NCI-H1417 (cell line): ENCODE data around the gene ARHGAP45.

Source experiments
- DNase-seq, 3 experiments: peaks; one replicate each; lab custom pipeline; 2025; lab: John Stamatoyannopoulos, UW

Gene ARHGAP45

DNA sequence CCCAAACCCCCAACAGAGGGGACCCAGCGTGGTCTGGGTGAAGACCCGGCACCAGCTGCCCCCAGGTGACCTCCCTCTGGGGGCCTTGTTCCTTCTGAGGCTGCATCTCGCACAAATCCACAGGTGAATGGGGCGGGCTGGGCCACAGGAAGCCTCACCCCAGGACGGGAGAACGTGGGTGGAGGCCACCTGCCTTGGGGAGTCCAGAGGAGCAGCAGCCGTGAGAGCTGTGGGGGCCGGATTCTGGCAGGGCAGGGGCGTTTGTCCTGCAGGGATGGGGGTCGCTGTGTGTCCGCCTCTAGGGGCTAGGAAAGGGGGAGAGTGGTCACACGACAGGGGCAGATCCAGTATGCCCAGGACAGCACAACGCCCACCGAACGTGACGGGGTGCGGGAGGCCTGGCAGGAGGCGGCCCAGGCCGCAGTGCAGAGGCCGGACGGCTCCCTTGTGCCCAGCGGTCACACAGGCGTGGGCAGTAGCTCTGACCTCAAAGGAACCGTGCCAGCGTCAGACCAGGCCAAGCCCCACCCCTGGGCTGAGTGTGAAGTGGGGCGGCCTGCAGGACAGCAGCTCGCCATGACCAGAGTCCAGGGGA lies 21.5 kb downstream of the ARHGAP45 start:
- DNase-seq, result no peak

GRCh38 chr19:1089126-1089771 lies 22.3 kb downstream of the ARHGAP45 start:
- DNase-seq, result no peak

DNA sequence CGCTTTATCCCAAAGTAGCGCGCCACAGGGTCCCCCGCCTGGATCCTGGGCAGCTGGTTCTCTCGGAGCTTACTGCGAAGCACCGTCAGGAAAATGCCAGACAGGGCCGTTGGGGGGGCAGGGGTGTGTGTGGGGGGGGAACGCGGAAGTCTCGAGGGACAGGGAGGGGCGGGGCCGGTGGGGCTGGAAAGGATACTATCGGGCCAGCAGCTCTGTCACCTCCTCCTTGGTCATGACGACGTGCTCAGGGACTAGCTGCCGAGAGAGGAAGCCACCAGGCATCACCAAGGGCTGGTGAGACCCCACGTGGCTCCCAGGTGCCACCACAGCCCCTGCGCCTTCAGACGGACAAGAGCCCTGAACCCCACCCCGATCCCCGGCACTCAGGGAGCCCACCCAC lies 22.9 kb downstream of the ARHGAP45 start:
- DNase-seq, result no peak

DNA sequence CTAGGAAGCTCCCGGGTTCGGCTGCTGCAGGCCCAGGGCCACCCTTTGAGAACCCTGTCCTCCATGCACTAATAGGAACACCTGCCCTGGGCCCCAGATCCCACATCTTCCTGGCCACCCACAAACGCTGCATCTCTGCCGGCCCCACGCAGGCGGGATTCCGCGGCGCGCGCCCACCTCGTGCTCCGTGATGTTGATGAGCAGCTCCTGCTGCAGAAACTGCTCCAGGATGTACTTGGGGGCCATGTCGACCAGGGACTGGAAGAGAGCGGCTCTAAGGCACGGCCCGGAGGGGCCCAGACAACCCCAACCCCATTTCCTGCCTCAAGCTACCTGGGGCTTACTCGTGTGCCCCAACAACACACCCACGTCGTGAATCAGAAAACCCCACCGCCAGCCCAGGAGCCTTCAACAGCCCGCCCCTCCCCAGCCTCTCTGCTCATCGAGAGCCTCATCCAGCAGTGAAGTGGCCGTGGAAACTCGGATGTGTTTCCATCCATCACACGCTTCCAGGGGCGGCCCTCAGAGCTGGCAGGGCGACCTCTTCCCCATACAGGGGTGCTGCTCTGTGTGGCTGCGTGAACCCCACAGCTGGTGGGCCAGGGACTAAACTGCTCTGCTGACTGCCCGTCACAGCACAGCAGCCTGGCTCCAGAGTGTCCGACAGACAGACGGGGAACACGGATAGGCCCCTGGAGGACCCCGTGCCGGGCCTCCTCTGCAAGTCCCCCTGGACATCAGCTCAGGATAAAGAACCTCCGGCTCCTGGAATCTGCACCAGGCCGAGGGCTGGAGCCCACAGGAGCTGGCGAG lies 24.0 kb downstream of the ARHGAP45 start:
- DNase-seq, result no peak

GRCh38 chr19:1091544-1092175 lies 24.7 kb downstream of the ARHGAP45 start:
- DNase-seq, result no peak

DNA sequence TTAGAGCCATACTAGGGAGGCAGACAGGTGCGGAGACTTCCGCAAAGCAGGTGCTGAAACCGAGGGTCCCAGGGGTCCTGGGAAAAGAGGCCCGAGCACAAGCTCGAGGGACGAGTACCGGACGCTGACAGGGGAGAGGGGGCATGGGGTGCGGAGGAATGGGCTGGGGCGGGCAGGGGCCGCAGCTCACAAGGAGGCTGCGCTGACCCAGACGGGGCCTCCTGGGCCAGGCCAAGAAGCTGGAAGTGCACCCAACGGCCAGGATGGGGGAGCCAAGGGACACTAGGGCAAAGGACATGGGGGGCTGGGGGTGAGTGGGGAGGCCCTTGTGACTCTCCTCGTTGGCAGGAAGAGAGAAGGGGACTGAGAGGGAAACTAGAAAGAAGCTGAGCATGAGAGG lies 26.4 kb downstream of the ARHGAP45 start:
- no peak for DNase-seq

GRCh38 chr19:1093811-1094553 lies 27.0 kb downstream of the ARHGAP45 start:
- no peak for DNase-seq

DNA sequence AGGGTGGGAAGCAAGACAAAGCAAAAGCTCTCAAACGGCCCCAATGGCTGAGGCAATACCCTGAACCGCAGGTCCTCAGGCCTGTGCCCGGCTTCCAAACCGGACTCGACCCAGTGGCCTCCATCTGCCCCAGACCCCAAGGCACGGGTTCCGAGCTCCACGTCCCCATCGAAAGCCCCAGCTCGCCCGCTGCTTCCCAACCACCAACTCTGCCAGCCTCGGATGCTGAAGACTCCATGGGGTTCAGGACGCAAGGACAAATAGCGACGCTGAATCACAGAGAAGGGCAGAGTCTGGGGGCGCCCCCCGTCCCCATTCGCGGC lies 27.6 kb downstream of the ARHGAP45 start:
- no peak for DNase-seq

DNA sequence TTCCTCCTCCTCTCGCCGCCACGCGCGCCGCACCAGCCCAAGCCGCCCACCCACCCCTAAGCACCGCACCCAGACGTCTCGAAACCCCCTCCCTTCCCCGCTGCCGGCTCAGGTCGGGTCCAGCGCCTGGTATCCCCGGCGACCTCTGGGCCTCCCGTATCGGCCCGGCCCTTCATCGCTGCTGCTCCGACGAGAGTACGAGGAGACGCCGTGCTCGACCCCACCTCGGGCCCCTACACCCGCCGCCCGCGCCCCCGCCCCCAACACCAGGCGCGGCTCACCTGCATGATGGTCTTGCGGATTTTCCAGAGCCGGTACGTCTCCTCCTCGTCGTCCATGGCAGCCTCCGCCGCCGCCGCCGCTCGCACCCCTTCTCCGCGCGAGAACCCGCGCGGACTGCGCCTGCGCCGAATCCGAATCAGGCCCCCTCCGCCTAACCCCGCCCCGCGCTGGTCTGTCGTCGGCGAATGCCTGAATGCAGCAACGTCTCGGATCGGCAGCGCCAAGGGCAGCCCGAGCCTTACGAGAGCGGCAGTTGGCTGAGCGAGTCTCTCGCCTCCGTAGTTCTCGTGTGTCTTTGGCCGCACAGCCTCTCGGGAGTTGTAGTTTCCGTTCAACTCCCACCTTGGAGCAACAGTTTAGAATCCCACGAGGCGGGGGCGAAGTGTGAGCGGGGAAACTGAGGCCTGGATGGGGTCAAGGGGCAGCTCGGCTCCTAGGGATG lies 28.2 kb downstream of the ARHGAP45 start, which contains the start of gene POLR2E:
Gene POLR2E (minus strand): TSS at position 398 of the 724 bp plus-strand sequence. CDS start 60 bp downstream, at position 338.
- DNase-seq, result peak; percentile 99 to 100 (median 99)

- peak in 2 of 3 experiments; percentile 46 to 68 for DNase-seq
Observed at GRCh38 chr19:1097810-1098176, 30.8 kb downstream of the ARHGAP45 start.

- peak in 2 of 3 experiments; percentile 91 to 98 for DNase-seq
Observed at GRCh38 chr19:1098177-1099051, 31.4 kb downstream of the ARHGAP45 start.

DNA sequence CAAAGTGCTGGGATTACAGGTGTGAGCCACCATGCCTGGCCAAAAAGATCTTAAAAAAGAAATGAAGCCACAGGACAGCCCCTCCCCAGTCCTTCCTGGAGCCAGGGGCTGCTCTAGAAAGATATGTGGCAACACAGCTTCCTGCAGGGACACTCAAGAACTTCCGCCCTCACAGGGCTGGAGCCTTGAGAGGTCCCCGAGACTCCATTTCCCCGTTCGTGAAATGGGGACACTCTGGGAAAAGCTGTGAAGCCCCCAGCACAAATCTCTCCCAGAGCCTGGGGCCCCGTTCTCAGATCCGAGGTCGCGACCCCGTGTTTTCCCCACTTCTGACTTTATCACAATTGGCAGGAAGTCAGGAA lies 34.4 kb downstream of the ARHGAP45 start:
- no peak for DNase-seq

DNA sequence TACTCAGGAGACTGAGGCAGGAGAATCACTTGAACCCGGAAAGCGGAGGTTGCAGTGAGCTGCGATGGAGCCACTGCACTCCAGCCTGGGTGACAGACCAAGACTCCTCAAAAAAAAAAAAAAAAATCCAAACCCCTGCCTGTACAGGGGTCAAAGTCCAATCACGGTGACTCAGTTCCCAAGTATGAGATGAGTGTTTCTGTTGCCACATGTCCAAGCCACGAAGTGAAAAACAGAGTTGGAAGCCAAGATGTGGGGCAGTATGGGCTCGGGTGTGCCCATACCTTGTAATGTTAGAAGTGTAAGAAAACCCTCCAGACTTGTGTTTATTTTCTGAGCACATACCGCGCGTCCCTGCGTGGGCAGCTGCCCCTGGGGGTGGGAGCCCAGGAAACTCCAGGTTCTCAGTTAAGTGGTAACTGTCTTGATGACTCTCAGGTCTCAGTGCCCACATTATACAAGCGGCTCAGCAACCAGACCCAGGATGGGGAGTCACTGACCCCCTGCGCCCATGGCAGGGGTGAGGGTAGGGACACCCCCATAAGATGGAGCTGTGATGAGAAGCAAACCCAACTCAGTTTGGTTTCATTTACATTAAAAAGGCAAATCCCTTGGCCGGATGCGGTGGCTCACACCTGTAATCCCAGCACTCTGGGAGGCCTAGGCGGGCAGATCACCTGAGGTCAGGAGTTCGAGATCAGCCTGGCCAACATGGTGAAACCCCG lies 35.6 kb downstream of the ARHGAP45 start:
- DNase-seq, result no peak

DNA sequence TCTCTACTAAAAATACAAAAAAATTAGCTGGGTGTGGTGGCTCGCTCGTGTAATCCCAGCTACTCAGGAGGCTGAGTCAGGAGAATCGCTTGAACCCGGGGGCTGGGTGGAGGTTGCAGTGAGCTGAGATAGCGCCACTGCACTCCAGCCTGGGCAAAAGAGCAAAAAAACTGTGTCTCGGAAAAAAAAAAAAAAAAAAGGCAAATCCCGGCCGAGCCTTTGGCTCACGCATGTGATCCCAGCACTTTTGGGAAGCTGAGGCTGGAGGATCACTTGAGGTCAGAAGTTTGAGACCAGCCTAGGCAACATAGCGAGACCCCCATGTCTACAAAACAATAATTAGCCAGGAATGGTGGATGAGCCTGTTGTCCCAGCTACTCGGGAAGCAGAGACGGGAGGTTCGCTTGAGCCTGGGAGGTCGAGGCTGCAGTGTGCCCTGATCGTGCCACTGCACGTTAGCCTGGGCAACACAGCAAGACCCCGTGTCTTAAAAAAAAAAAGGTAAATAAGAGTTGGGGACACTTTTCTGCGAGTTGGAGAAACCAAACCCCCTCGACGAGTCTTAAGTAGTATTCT lies 36.3 kb downstream of the ARHGAP45 start:
- no peak for DNase-seq

DNA sequence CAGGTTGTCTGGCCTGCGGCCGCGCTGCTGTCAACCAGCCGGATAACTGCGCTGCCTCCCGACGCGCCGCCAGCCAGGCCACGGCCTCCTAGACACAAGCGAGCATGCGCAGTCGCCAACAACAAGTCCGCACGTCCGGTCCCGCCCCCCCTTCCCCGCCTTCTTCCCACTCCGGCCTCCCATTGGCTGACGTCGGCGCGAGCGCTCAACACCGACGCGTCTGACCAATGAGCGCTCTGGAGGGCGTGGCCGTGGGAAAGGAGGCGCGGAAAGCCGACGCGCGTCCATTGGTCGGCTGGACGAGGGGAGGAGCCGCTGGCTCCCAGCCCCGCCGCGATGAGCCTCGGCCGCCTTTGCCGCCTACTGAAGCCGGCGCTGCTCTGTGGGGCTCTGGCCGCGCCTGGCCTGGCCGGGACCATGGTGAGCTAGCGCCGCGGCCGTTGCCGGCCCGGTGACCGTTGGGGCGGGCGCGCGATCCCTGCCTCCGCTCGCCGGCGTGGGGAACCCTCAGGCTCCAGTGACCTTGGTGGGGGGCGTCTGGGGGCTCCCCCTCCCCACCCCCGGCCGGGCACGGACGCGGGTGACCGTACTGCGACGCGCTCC lies 36.8 kb downstream of the ARHGAP45 start, which contains the start of gene GPX4:
Gene GPX4 (plus strand): TSS at position 287 of the 603 bp plus-strand sequence. CDS start 50 bp downstream, at position 337.
- peak; percentile 100 for DNase-seq

- peak; percentile 69 to 91 (median 91) for DNase-seq
Observed at GRCh38 chr19:1104311-1105007, 37.5 kb downstream of the ARHGAP45 start.

DNA sequence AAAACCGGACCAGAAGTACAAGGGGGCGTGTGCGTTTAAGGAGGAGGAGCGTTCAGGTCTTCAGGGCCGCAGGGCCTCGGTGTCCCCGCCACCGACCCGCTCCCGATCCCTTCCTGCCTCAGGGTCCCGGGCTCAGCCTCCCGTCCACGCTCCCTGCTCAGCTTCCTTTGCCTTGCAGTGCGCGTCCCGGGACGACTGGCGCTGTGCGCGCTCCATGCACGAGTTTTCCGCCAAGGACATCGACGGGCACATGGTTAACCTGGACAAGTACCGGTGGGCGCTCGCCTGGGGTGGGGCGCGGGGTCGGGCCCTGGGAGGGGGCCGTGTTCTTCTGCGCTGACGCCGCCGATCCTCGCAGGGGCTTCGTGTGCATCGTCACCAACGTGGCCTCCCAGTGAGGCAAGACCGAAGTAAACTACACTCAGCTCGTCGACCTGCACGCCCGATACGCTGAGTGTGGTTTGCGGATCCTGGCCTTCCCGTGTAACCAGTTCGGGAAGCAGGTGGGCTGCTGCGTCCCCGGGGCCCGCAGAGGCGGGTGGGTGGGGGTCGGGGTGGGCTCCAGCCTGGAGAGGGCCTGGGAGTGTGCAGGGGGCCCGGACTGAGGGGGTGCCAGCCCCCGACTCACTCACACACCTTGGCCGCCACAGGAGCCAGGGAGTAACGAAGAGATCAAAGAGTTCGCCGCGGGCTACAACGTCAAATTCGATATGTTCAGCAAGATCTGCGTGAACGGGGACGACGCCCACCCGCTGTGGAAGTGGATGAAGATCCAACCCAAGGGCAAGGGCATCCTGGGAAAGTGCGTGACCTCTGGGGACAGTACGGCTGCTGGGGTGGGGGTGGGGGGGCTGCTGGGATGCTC lies 38.3 kb downstream of the ARHGAP45 start:
- DNase-seq, result peak; percentile 28 to 86 (median 81)
